Motor neuron (in vitro differentiated cells): ENCODE data around the gene CHRNA7. TPM values are rescaled to one million over a fixed set of nuclear protein-coding genes. Genes with fewer than 3 reads are reported as not detected.

ENCODE experiments used
- ATAC-seq, 8 experiments: fragments of 200-7000 bp; cut with Tn5 transposase; replicated peaks in 6 of 8; 2 replicates each; pipeline ENCODE4 v1.8.0; 2021; ENCODE audit warnings: mild to moderate bottlenecking in 8 of 8, moderate library complexity in 8 of 8
- H3K27ac ChIP-seq, 2 donors: fragments of 250-450 bp; sonication (Bioruptor Pico); 2 replicates each; pipeline ENCODE4 v1.9.0; 2021; ENCODE audit warnings: antibody characterized with exemption in 2 of 2, mild to moderate bottlenecking in 2 of 2, moderate library complexity in 1 of 2
- H3K4me1 ChIP-seq, 2 donors: fragments of 250-450 bp; sonication (Bioruptor Pico); replicated peaks in 1 of 2; 2 replicates each; pipeline ENCODE4 v1.6.1; 2021; ENCODE audit warnings: antibody characterized with exemption in 2 of 2, mild to moderate bottlenecking in 2 of 2, moderate library complexity in 1 of 2
- H3K4me3 ChIP-seq, 5 donors: fragments of 250-450 bp; sonication (Bioruptor Pico); 2 replicates each; pipeline ENCODE4 v1.9.0; 2021; ENCODE audit warnings: antibody characterized with exemption in 5 of 5, mild to moderate bottlenecking in 5 of 5, moderate library complexity in 4 of 5
- WGBS, 10 experiments: fragments of 450-650 bp; shearing (Covaris generic); methylation state at CpG; one replicate each; pipeline ENCODE4 v1.0.0; 2022; 5-methylcytosine and 5-hydroxymethylcytosine counted together
- in situ Hi-C, 9 experiments: fragments of 400-800 bp; cut with MboI; loops; one replicate each; pipeline ENCODE4 v1.15.0; 2021; ENCODE audit warnings: low sequenced_read_pairs in 9 of 9, low pct_unique_long_range_greater_than_20kb in 2 of 9; ENCODE audit not compliant: unreplicated experiment in 9 of 9
- total RNA-seq, 8 experiments: library from RNA; unstranded; fragments of 300-600 nt; gene quantifications; 2 replicates each; pipeline versions ENCODE4 v1.2.3 to v1.2.4, GENCODE V29; 2022

CHRNA7 gene
- total RNA-seq, 8 experiments from 2014 or later, result 0.61 to 7.7 (median 5.1) TPM

DNA sequence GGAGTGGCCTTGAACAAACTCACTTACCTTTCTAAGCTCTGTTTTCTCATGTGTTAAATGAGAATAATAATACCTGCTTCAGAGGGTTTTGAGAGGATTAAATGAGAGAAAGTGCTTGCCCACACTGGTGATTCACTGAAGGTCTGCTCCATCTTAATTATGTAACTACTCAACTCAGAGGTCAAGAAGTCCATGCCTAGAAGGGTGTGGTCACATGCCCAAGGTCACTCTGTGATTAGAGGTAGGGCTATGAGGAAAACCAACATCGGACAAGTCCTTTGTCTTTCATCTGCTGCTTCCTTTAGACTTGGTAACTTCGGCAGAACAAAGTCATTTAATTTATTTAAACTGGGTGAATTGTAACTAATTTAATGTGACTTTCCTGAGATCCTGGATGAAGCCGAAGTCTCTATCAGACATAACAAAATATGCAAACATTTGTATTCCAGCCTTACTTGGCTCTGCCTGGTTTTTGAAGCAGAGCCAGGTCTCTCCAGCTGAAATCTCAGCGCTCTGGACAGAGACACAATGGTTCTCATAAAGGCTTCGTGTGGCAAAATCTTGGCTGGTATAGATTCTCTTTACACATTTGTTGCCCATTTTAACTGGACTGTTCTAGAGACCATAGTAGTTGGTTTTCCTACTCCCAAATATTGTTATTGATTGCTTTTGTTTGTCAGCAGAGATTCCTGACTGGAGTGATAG, 3.0 kb downstream of the CHRNA7 start:
- in situ Hi-C loops, result no loop called here
- WGBS, 10 experiments, result 8 to 100% (median 82%) methylated on average over 1 to 5 of the region's 5 CpGs
- Histone ChIP-seq H3K4me3 (no peak overlapping the region), H3K4me1 (peaks cover 4 to 5% of the 10 kb centered on the region in 2 donors), H3K27ac (no peak overlapping the region)
- ATAC-seq, result no peak

GRCh38 chr15:32034106-32034505, 3.8 kb downstream of the CHRNA7 start:
- Histone ChIP-seq H3K27ac (no peak overlapping the region), H3K4me3 (no peak overlapping the region), H3K4me1 (peaks cover 0 to 5% of the 10 kb centered on the region in 2 donors)
- in situ Hi-C loops, result no loop called here
- ATAC-seq, result no peak

- ATAC-seq, result no peak
- H3K4me1 ChIP-seq, result peaks cover 0 to 5% of the 10 kb centered on the region in 2 donors
- 6 to 100% (median 79%) methylated on average over 1 to 2 of the region's 2 CpGs; no CpG with 5 or more reads in 3 of the 10 experiments for WGBS, 10 experiments
- no peak overlapping the region for H3K4me3 ChIP-seq
- in situ Hi-C loops, result no loop called here
- no peak overlapping the region for H3K27ac ChIP-seq
Measured at GRCh38 chr15:32035285-32035684, 5.0 kb downstream of the CHRNA7 start.

DNA sequence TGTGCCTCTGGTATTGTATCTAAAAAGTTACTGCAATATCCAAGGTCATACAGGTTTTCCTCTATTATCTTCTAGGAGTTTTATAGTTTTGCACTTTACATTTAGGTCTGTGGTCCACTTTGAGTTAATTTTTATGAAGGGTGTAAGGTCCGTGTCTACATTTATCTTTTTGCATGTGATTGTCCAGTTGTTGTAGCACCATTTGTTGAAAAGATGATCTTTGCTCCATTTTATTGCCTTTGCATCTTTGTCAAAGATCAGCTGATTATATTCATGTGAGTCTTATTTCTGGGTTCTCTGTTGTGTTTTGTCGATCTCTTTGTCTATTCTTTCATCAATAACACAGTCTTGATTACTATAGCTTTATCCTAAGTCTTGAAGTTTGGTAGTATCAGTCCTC, 6.7 kb downstream of the CHRNA7 start:
- Histone ChIP-seq H3K4me3 (no peak overlapping the region), H3K27ac (no peak overlapping the region), H3K4me1 (peaks cover 0 to 1% of the 10 kb centered on the region in 2 donors)
- in situ Hi-C loops, result no loop called here
- 10 to 100% (median 88%) methylated on average over 2 of the region's 2 CpGs for WGBS, 10 experiments
- ATAC-seq, result no peak

DNA sequence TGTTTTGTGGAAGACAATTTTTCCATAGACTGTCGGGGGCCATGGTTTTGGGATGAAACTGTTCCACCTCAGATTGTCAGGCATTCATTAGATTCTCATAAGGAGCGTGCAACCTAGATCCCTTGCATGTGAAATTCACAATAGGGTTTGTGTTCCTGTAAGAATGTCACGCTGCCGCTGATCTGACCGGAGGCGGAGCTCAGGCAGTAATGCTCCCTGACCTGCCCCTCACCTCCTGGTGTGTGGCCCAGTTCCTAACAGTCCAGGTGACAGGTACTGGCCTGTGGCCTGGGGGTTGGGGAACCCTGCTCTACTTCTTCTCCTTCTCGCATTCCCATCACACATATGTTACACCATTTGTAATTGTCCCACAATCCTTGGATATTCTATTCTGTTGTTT, 11.0 kb downstream of the CHRNA7 start:
- H3K27ac ChIP-seq, result no peak overlapping the region
- in situ Hi-C loops, result no loop called here
- H3K4me1 ChIP-seq, result peaks cover 0 to 3% of the 10 kb centered on the region in 2 donors
- no peak overlapping the region for H3K4me3 ChIP-seq
- no peak for ATAC-seq
- 0 to 98% (median 80%) methylated on average over 1 to 6 of the region's 7 CpGs; no CpG with 5 or more reads in 1 of the 10 experiments for WGBS, 10 experiments

- no peak for ATAC-seq
- in situ Hi-C loops, result no loop called here
- WGBS, 10 experiments, result 0 to 100% (median 0%) methylated on average over 1 of the region's 1 CpG; no CpG with 5 or more reads in 5 of the 10 experiments
Measured at GRCh38 chr15:32042269-32042972, 12.1 kb downstream of the CHRNA7 start.

DNA sequence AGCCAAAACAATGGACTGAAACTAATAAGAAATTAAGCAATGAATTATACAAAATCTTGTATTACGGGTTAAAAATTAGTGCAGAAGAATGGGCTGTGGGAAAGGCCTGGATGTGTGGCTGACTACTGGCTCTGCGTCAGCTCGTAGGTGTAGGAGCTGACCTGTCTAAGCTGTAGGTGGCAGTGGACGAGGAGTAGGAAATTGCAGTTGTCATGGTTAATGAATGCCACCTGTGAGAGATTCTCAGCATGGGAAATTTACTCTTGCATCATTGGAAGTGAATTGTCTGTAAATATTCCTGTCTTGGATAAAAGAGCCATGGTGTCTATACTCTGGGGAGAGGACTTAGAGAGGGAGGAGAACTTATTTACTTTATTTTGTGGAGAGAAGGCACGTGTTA, 23.4 kb downstream of the CHRNA7 start:
- in situ Hi-C loops, result no loop called here
- WGBS, 10 experiments, result 0 to 60% (median 26%) methylated on average over 1 to 5 of the region's 5 CpGs; no CpG with 5 or more reads in 2 of the 10 experiments
- no peak overlapping the region for H3K4me3 ChIP-seq
- H3K4me1 ChIP-seq, result peaks cover 6 to 21% of the 10 kb centered on the region in 2 donors
- ATAC-seq, result peak in 2 of 8 experiments; percentile 11 to 27
- no peak overlapping the region for H3K27ac ChIP-seq

More at GRCh38 chr15:32042269-32042972, 12.1 kb downstream of the CHRNA7 start:
- Histone ChIP-seq H3K4me1 (peaks cover 0 to 3% of the 10 kb centered on the region in 2 donors), H3K4me3 (no peak overlapping the region), H3K27ac (no peak overlapping the region)

GRCh38 chr15:32057876-32058425, 27.6 kb downstream of the CHRNA7 start:
- peaks cover 6 to 22% of the 10 kb centered on the region in 2 donors for H3K4me1 ChIP-seq
- no peak overlapping the region for H3K4me3 ChIP-seq
- in situ Hi-C loops, result no loop called here
- peak overlapping the region in 1 of 2 donors; percentile 1 for H3K27ac ChIP-seq
- ATAC-seq, result peak in 6 of 8 experiments; percentile 51 to 96 (median 86)
- 0 to 60% (median 26%) methylated on average over 1 to 4 of the region's 4 CpGs; no CpG with 5 or more reads in 1 of the 10 experiments for WGBS, 10 experiments

DNA sequence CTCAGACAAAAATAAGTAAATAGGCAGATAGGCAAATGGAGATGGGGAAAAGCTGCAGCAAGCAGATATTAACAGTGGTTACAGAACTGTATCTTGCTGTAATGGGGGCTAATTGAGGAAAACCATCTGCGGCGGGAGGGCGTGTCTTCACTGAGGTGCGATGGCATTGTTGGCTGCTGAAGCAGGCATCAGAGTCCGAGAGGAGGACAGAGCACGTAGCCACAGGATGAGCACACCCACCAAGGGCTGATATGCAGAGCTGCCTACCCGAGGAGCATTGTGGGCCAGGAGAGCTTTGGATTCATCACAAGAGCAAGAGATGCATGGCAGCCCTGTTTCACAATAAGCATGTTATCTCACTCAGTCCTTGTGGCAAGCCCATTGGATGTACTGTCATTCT, 30.4 kb downstream of the CHRNA7 start:
- 46 to 94% (median 76%) methylated on average over 2 to 7 of the region's 7 CpGs; no CpG with 5 or more reads in 2 of the 10 experiments for WGBS, 10 experiments
- ATAC-seq, result no peak
- in situ Hi-C loops, result no loop called here
- Histone ChIP-seq H3K27ac (no peak overlapping the region), H3K4me3 (no peak overlapping the region), H3K4me1 (peaks cover 3 to 18% of the 10 kb centered on the region in 2 donors)

DNA sequence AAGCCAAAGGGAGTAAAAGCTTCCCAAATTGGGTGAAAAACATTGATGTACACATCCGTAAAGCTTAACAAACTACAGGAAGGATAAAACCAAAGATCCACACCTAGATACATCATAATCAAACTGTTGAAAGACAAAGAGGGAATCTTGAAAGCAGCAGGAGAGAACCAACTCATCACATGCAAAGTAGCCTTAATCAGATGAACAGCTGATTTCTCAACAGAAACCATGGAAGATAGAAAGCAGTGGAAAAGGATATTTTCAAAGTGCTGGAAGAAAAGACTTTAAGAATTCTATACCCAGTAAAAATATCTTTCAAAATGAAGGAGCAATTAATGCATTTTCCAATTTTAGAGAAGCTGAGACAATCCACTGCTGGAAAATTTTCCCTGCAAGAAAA, 36.8 kb downstream of the CHRNA7 start:
- ATAC-seq, result no peak
- 14 to 100% (median 83%) methylated on average over 1 of the region's 1 CpG; no CpG with 5 or more reads in 1 of the 10 experiments for WGBS, 10 experiments
- Histone ChIP-seq H3K4me1 (no peaks in the 10 kb centered on the region), H3K27ac (no peak overlapping the region), H3K4me3 (no peak overlapping the region)
- in situ Hi-C loops, result no loop called here

- ATAC-seq, result no peak
- peaks cover 0 to 3% of the 10 kb centered on the region in 2 donors for H3K4me1 ChIP-seq
- in situ Hi-C loops, result no loop called here
- no peak overlapping the region for H3K4me3 ChIP-seq
- no peak overlapping the region for H3K27ac ChIP-seq
Measured at GRCh38 chr15:32089851-32090359, 59.6 kb downstream of the CHRNA7 start.

GRCh38 chr15:32091505-32092380, 61.4 kb downstream of the CHRNA7 start:
- WGBS, 10 experiments, result 0 to 100% (median 67%) methylated on average over 2 to 4 of the region's 4 CpGs
- in situ Hi-C loops, result no loop called here
- Histone ChIP-seq H3K4me3 (no peak overlapping the region), H3K4me1 (peaks cover 4 to 12% of the 10 kb centered on the region in 2 donors), H3K27ac (no peak overlapping the region)
- no peak for ATAC-seq
